ENCODE data around the gene LCMT2.

DNA sequence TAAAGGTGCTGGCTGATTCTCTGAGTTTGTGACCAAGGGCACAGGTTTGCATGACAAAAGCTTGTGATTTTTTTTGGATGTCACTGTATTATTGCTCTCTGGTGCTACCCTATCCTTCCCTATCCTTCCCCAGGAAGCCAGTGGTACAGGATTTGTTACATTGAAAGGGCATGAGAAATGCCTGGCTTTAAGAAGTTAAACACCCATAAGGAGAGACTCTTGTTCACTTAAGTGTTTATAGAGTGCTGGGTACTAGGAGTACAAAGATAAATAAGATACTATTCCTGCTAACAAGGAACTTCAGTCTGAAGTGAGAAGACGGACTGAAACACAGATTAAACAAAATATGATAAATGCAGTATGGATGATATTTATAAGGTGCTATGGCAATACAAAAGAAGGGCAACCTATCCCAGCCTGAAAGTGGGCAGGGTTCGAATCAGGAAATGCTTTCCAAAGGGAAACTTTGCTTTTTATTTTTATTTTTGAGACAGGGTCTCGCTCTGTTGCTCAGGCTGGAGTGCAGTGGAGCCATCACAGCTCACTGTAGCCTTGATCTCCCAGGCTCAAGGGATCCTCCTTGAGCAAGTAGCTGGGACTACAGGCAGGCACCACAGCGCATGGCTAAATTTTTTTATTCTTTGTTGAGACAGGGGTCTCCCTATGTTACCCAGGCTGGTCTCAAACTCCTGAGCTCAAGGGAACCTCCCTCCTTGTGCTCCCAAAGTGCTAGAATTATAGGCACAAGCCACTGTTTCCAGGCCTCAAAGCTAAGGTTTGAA is 11.2 kb downstream of the LCMT2 start:
- TF ChIP-seq CTCF (conservative IDR thresholded peaks at IDR 0.05; ENCODE audit: low read depth, low read length), result no peak
- no peak for TF ChIP-seq EZH2phosphoT487 (IDR thresholded peaks at IDR 0.05; ENCODE audit: borderline replicate concordance, low read length)

All from PC-3 (cell line).